ENCODE measurements around the gene TIMM9.
"Not testable (repeated sequence)": the region's sequence is repeated elsewhere in the genome, so short reads cannot be mapped to it uniquely, and the experiment has no call there.

The TIMM9 gene

GRCh38 chr14:58376791-58377190, 50.5 kb downstream of the TIMM9 start:
- H3K36me3 ChIP-seq (ENCODE audit: control insufficient read depth, insufficient read depth, low read length): peaks cover 3% of the 10 kb centered on the region
- TF ChIP-seq, protein P1, sequence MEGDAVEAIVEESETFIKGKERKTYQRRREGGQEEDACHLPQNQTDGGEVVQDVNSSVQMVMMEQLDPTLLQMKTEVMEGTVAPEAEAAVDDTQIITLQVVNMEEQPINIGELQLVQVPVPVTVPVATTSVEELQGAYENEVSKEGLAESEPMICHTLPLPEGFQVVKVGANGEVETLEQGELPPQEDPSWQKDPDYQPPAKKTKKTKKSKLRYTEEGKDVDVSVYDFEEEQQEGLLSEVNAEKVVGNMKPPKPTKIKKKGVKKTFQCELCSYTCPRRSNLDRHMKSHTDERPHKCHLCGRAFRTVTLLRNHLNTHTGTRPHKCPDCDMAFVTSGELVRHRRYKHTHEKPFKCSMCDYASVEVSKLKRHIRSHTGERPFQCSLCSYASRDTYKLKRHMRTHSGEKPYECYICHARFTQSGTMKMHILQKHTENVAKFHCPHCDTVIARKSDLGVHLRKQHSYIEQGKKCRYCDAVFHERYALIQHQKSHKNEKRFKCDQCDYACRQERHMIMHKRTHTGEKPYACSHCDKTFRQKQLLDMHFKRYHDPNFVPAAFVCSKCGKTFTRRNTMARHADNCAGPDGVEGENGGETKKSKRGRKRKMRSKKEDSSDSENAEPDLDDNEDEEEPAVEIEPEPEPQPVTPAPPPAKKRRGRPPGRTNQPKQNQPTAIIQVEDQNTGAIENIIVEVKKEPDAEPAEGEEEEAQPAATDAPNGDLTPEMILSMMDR (IDR thresholded peaks at IDR 0.05; ENCODE audit: insufficient read depth, low read length, poor library complexity, severe bottlenecking): no peak
- DNase-seq (ENCODE audit: extremely low read depth, insufficient read length): no peak

DNA sequence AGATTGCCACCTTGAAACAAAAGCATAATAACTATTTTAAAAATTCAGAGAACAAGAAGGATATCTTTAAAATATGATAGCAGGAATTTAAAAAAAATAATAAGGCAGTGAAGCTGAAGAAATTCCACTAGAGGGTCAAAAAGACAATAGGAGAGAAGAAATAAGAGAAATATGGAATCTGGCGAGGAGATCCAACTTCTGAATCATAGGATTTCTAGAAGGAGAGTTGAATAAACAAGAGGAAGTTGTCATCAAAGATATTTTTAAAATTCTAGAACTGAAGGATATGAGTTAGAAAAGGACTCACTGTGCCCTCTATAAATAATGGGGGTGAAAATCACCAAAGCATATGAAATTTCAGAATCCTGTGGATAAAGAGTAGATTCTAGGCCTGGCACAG, 58.4 kb downstream of the TIMM9 start:
- no peaks in the 10 kb centered on the region for H3K27me3 ChIP-seq (replicated peaks; ENCODE audit: control insufficient read depth, insufficient read depth, low read length)
- DNase-seq (ENCODE audit: extremely low read depth, insufficient read length): no peak
- no peak overlapping the region for H3K4me3 ChIP-seq (replicated peaks; ENCODE audit: low read depth, low read length)
- H3K36me3 ChIP-seq (ENCODE audit: control insufficient read depth, insufficient read depth, low read length): peaks cover 4% of the 10 kb centered on the region
- TF ChIP-seq, protein P1 (IDR thresholded peaks at IDR 0.05; ENCODE audit: insufficient read depth, low read length, poor library complexity, severe bottlenecking): no peak

More at GRCh38 chr14:58376791-58377190, 50.5 kb downstream of the TIMM9 start:
- Histone ChIP-seq H3K4me3 (replicated peaks; ENCODE audit: low read depth, low read length) (no peak overlapping the region), H3K27me3 (replicated peaks; ENCODE audit: control insufficient read depth, insufficient read depth, low read length) (no peaks in the 10 kb centered on the region)

GRCh38 chr14:58367296-58367695, 60.0 kb downstream of the TIMM9 start:
- Histone ChIP-seq H3K36me3 (ENCODE audit: control insufficient read depth, insufficient read depth, low read length) (peaks cover 6% of the 10 kb centered on the region), H3K27me3 (replicated peaks; ENCODE audit: control insufficient read depth, insufficient read depth, low read length) (no peaks in the 10 kb centered on the region), H3K4me3 (replicated peaks; ENCODE audit: low read depth, low read length) (no peak overlapping the region)
- DNase-seq (ENCODE audit: extremely low read depth, insufficient read length): no peak
- TF ChIP-seq, protein P1 (IDR thresholded peaks at IDR 0.05; ENCODE audit: insufficient read depth, low read length, poor library complexity, severe bottlenecking): no peak

- Histone ChIP-seq H3K36me3 (ENCODE audit: control insufficient read depth, insufficient read depth, low read length) (peaks cover 8% of the 10 kb centered on the region), H3K27me3 (replicated peaks; ENCODE audit: control insufficient read depth, insufficient read depth, low read length) (no peaks in the 10 kb centered on the region), H3K4me3 (replicated peaks; ENCODE audit: low read depth, low read length) (no peak overlapping the region)
- no peak for DNase-seq (ENCODE audit: extremely low read depth, insufficient read length)
- TF ChIP-seq, protein P1 (IDR thresholded peaks at IDR 0.05; ENCODE audit: insufficient read depth, low read length, poor library complexity, severe bottlenecking): no peak
Measured at GRCh38 chr14:58364316-58364715, 63.0 kb downstream of the TIMM9 start.

DNA sequence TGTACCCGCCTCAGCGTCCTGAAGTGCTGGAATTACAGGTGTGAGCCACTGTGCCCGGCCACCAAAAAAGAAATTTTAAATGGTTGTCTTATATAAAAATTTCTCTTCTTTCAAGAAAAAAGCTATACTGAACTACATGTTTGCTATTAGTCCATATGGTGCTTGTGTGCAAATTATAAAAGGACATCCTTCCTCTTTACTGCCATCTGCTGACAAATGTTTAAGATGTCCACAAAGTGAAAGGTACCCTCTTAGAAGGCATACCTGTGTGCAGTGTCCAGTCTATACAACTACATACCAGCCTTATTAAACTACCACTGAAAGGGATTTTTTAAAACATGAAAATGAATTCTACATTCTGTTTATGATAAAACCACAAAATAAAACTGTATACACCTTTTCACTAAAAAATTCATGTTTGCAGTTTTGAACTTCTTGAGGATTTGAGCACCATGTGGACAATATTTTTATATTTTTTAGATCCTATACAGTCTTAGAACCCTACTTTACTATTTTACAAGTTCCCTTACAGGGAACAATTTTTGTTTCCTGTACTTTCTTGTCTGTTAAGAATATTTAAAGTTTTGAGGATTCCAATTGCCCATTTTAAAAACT, 64.4 kb downstream of the TIMM9 start:
- TF ChIP-seq, protein P1 (IDR thresholded peaks at IDR 0.05; ENCODE audit: insufficient read depth, low read length, poor library complexity, severe bottlenecking): peak; percentile 40
- Histone ChIP-seq H3K36me3 (ENCODE audit: control insufficient read depth, insufficient read depth, low read length) (peaks cover 10% of the 10 kb centered on the region), H3K4me3 (replicated peaks; ENCODE audit: low read depth, low read length) (no peak overlapping the region), H3K27me3 (replicated peaks; ENCODE audit: control insufficient read depth, insufficient read depth, low read length) (no peaks in the 10 kb centered on the region)
- DNase-seq (ENCODE audit: extremely low read depth, insufficient read length): no peak

DNA sequence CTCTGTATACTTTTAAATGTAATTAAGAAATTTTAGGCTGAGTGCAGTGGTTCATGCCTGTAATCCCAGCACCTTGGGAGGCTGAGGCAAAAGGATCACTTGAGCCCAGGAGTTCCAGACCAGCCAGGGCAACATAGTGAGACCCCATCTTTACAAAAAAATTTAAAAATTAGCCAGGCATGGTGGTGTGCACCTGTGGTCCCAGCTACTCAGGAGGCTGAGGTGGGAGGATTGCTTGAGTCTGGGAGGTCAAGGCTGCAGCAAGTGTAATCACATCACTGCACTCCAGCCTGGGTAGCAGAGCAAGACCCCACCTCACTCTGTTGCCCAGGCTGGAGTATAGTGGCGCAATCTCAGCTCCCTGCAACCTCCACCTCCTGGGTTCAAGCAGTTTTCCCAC, 65.1 kb downstream of the TIMM9 start:
- H3K36me3 ChIP-seq (ENCODE audit: control insufficient read depth, insufficient read depth, low read length); H3K27me3 ChIP-seq (replicated peaks; ENCODE audit: control insufficient read depth, insufficient read depth, low read length): not testable (repeated sequence)

More for the DNA sequence above, 65.1 kb downstream of the TIMM9 start:
- not testable (repeated sequence) for H3K4me3 ChIP-seq (replicated peaks; ENCODE audit: low read depth, low read length); DNase-seq (ENCODE audit: extremely low read depth, insufficient read length)

Data from GM06990 (cell line).